Panc1 (cell line): ENCODE data around the gene VSIG10L2. TPM values are rescaled to one million over a fixed set of nuclear protein-coding genes. Genes with fewer than 3 reads are reported as not detected.

Experiments used
- ATAC-seq: fragments of 200-7000 bp; cut with Tn5 transposase; 2 replicates; pipeline ENCODE4 v1.9.1; 2020; ENCODE audit warnings: mild to moderate bottlenecking, moderate library complexity
- Bru-seq: library from RNA; stranded (reverse); fragments of 400-500 nt; gene quantifications from one replicate; lab custom pipeline; 2021; lab: Mats Ljungman, UMichigan
- BruChase-seq, 2 experiments: library from RNA; stranded (reverse); fragments of 400-500 nt; gene quantifications; one replicate each; lab custom pipeline; 2021; lab: Mats Ljungman, UMichigan
- BruUV-seq: library from RNA; stranded (reverse); fragments of 400-500 nt; replicated peaks from 2 replicates; lab custom pipeline; 2021; lab: Mats Ljungman, UMichigan
- CTCF ChIA-PET: fragments of 300-600 bp; sonication (Branson Sonifier 250); formaldehyde crosslinking; loops from one replicate; lab custom pipeline; 2022; ENCODE audit warnings: antibody characterized with exemption; lab: Charles Lee
- POLR2A ChIA-PET: fragments of 300-600 bp; sonication (Branson Sonifier 250); formaldehyde crosslinking; loops from one replicate; lab custom pipeline; 2022; ENCODE audit warnings: antibody characterized with exemption; lab: Charles Lee
- DNase-seq: peaks from one replicate; pipeline ENCODE4 v3.0.0-alpha.2; 2010; ENCODE audit warnings: low read depth, low spot score
- H3K27ac ChIP-seq: 2 replicates; pipeline ENCODE4 v1.5.1; 2011; ENCODE audit warnings: mild to moderate bottlenecking, low read length, inconsistent platforms
- H3K27me3 ChIP-seq: fragments of 200-500 bp; sonication (Bioruptor generic); 2 replicates; pipeline ENCODE4 v1.6.0; 2014; ENCODE audit warnings: low read length, inconsistent platforms; ENCODE audit not compliant: control insufficient read depth, insufficient read depth
- H3K36me3 ChIP-seq: fragments of 200-500 bp; sonication (Bioruptor generic); 2 replicates; pipeline ENCODE4 v1.5.1; 2014; ENCODE audit warnings: inconsistent platforms, mild to moderate bottlenecking, low read length, moderate library complexity; ENCODE audit not compliant: control insufficient read depth, insufficient read depth
- H3K4me1 ChIP-seq: 2 replicates; pipeline ENCODE4 v1.5.1; 2011; ENCODE audit warnings: inconsistent platforms, mild to moderate bottlenecking, low read length, moderate library complexity; ENCODE audit not compliant: control insufficient read depth, insufficient read depth
- H3K4me3 ChIP-seq, 2 experiments: 2 replicates each; pipeline ENCODE4 v1.5.1; 2011 to 2012; ENCODE audit warnings: low read depth in 2 of 2, low read length in 2 of 2, mild to moderate bottlenecking in 2 of 2, inconsistent platforms in 1 of 2, moderate library complexity in 1 of 2
- H3K9me3 ChIP-seq: fragments of 200-500 bp; sonication (Bioruptor generic); 2 replicates; pipeline ENCODE4 v1.5.1; 2014; ENCODE audit warnings: low read depth, mild to moderate bottlenecking, inconsistent platforms, low read length, moderate library complexity; ENCODE audit not compliant: control insufficient read depth, insufficient read depth
- CTCF ChIP-seq: fragments of 450-650 bp; IDR thresholded peaks from 2 replicates; pipeline ENCODE4 v1.5.1; 2017; ENCODE audit warnings: mild to moderate bottlenecking
- POLR2AphosphoS5 ChIP-seq: IDR thresholded peaks from 2 replicates; pipeline ENCODE4 v1.6.1; 2012; ENCODE audit warnings: mild to moderate bottlenecking, low read depth, low read length, moderate library complexity
- REST ChIP-seq, 2 experiments: IDR thresholded peaks; 2 replicates each; pipeline ENCODE4 v1.6.1; 2011 to 2012; ENCODE audit warnings: low read depth in 2 of 2, control low read depth in 1 of 2, low read length in 1 of 2, mild to moderate bottlenecking in 1 of 2, moderate library complexity in 1 of 2; ENCODE audit not compliant: insufficient read depth in 1 of 2
- SIN3A ChIP-seq: IDR thresholded peaks from 2 replicates; pipeline ENCODE4 v1.6.1; 2012; ENCODE audit warnings: low read depth, mild to moderate bottlenecking, low read length, moderate library complexity, borderline replicate concordance; ENCODE audit not compliant: insufficient read depth
- TCF7L2 ChIP-seq: IDR thresholded peaks from 2 replicates; pipeline ENCODE4 v1.6.1; 2011; ENCODE audit warnings: mild to moderate bottlenecking, low read depth, low read length, inconsistent platforms
- in situ Hi-C: cut with HindIII; loops from 2 replicates; pipeline ENCODE4 v1.10.0; 2016; ENCODE audit warnings: low sequenced_read_pairs, low pct_unique_long_range_greater_than_20kb
- intact Hi-C: fragments of 100-400 bp; cut with micrococcal nuclease; formaldehyde crosslinking; loops from one replicate; pipeline ENCODE4 v1.10.0; 2022; ENCODE audit not compliant: unreplicated experiment
- long read RNA-seq: library from polyadenylated mRNA; unstranded; transcript quantifications from one replicate; pipeline ENCODE4 v2.0.0, GENCODE V29; 2021; ENCODE audit not compliant: unreplicated experiment
- polyA plus RNA-seq: library from polyadenylated mRNA; unstranded; fragments of >200 nt; gene quantifications from one replicate; pipeline ENCODE4 v1.2.1, GENCODE V29; 2012; ENCODE audit warnings: missing spikeins; ENCODE audit not compliant: insufficient read length
- total RNA-seq: library from RNA; stranded (reverse); gene quantifications from one replicate; pipeline ENCODE4 v1.2.1, GENCODE V29; 2021; ENCODE audit not compliant: unreplicated experiment

Gene VSIG10L2
- total RNA-seq (not detected), Bru-seq, nascent RNA (not detected), BruChase-seq, experiment 1, labeled RNA remaining after a 2-hour chase (not detected), BruChase-seq, experiment 2, labeled RNA remaining after a 6-hour chase (not detected)
- polyA plus RNA-seq, result not detected
- long read RNA-seq, result 0 reads

GRCh38 chr11:125945797-125946520 lies at the start of gene VSIG10L2:
TSS of gene VSIG10L2 (plus strand) at chr11:125946044. CDS start at chr11:125946056, 12 bp downstream.
- intact Hi-C loops (no loop called here), in situ Hi-C loops (loop anchor here (25.0 kb wide), 1 partner anchor 266 kb away; the partner anchor contains the start of genes FAM118B and RPUSD4)
- no peaks in the 10 kb centered on the region for H3K36me3 ChIP-seq
- POLR2A ChIA-PET, result interaction anchor here (0.7 kb wide), 1 partner anchor 56 kb away, joined by 7 read pairs; no protein-coding TSS in a partner anchor
- no peaks in the 10 kb centered on the region for H3K4me1 ChIP-seq
- CTCF ChIA-PET, result no interaction called here
- no peak for DNase-seq
- no TSS peak for BruUV-seq
- H3K27ac ChIP-seq, result no peak within 1 kb of the TSS
- no peak within 1 kb of the TSS for H3K4me3 ChIP-seq
- H3K9me3 ChIP-seq, result no peaks in the 10 kb centered on the region
- ATAC-seq, result no peak
- no peaks in the 10 kb centered on the region for H3K27me3 ChIP-seq
- no peak for TF ChIP-seq POLR2AphosphoS5
- TF ChIP-seq REST (IDR thresholded peaks at IDR 0.05; ENCODE audit: insufficient read depth in 1 of 2, low read depth in 2 of 2, low read length in 1 of 2), result no peak
- TF ChIP-seq CTCF, result no peak
- TF ChIP-seq TCF7L2, result no peak
- no peak for TF ChIP-seq SIN3A

DNA sequence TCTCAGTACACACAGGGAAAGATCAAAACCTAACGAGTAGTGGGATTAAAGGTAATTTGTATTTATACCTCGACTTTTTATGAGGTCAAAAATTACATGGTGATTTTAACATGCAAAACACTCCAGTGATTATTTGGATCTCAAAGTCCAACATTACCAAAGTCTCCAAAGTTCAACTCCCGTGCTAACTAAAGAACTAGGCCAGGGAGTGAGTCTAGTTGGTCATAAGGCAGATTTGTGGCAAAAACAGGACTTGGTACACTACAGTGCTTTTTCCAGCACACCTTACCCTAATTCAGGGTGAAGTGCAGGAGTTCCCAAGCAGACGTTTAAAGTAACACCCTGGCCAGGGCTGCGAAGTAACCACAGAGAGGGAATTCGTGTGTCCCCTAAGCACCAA lies 44.0 kb upstream of the VSIG10L2 start:
- Histone ChIP-seq H3K36me3 (peaks cover 26% of the 10 kb centered on the region), H3K27me3 (peaks cover 13% of the 10 kb centered on the region), H3K4me3 (peak overlapping the region; percentile 87 to 97), H3K27ac (peak overlapping the region; percentile 85), H3K4me1 (peaks cover 9% of the 10 kb centered on the region; the same call in 1 of the 2 replicates), H3K9me3 (no peaks in the 10 kb centered on the region)
- BruUV-seq, result no TSS peak
- ATAC-seq (peak; percentile 35), DNase-seq (no peak)
- ChIA-PET POLR2A (no interaction called here), CTCF (no interaction called here)
- intact Hi-C loops (no loop called here), in situ Hi-C loops (loop anchor here (25.0 kb wide), 1 partner anchor 185 kb away; no protein-coding TSS in a partner anchor)
- TF ChIP-seq POLR2AphosphoS5, result peak; percentile 36; the same call in 1 of the 2 replicates
- TF ChIP-seq REST (IDR thresholded peaks at IDR 0.05; ENCODE audit: insufficient read depth in 1 of 2, low read depth in 2 of 2, low read length in 1 of 2), result no peak
- no peak for TF ChIP-seq TCF7L2
- TF ChIP-seq CTCF, result no peak
- no peak for TF ChIP-seq SIN3A
